A549 (cell line): ENCODE measurements around the gene AREL1. TPM values are rescaled to one million over a fixed set of nuclear protein-coding genes. Genes with fewer than 3 reads are reported as not detected.

ENCODE experiments used
- ATAC-seq, 2 experiments: fragments of 200-7000 bp in 1 of 2; fragments of >200 bp in 1 of 2; cut with Nextera tagmentation in 1 of 2; cut with Tn5 transposase in 1 of 2; 3 replicates each; pipeline versions ENCODE4 v1.8.0 to v1.9.1; 2018 to 2020; ENCODE audit warnings: mild to moderate bottlenecking in 1 of 2, moderate library complexity in 1 of 2
- CTCF ChIA-PET: fragments of 300-600 bp; sonication (Branson Sonifier 250); formaldehyde crosslinking; extraction: SDS; loops from one replicate; lab custom pipeline; 2021; ENCODE audit warnings: antibody characterized with exemption, inconsistent platforms; lab: Yijun Ruan, JAX
- POLR2A ChIA-PET: fragments of 350-600 bp; formaldehyde crosslinking; extraction: SDS; loops from one replicate; lab custom pipeline; 2021; ENCODE audit warnings: antibody characterized with exemption, inconsistent platforms; lab: Yijun Ruan, JAX
- DNase-seq, 2 experiments: peaks; one replicate each; pipeline versions ENCODE4 v3.0.0 to v3.0.0-alpha.2; 2011 to 2016; ENCODE audit warnings: low read depth in 1 of 2, low spot score in 1 of 2
- FAIRE-seq: peaks from 2 replicates; lab custom pipeline; 2011; peaks lifted over from hg19 to GRCh38; lab: Jason Lieb, UNC
- H3K27ac ChIP-seq, 2 experiments: fragments of >200 bp; sonication (Bioruptor Twin); formaldehyde crosslinking; 3 replicates each; pipeline ENCODE4 v1.5.1; 2016 to 2017
- H3K4me1 ChIP-seq: fragments of >200 bp; sonication (Bioruptor Twin); formaldehyde crosslinking; 3 replicates; pipeline ENCODE4 v1.6.1; 2016
- H3K4me2 ChIP-seq: fragments of >200 bp; sonication (Bioruptor Twin); formaldehyde crosslinking; 3 replicates; pipeline ENCODE4 v1.6.1; 2016
- H3K4me3 ChIP-seq: fragments of >200 bp; sonication (Bioruptor Twin); formaldehyde crosslinking; 3 replicates; pipeline ENCODE4 v1.5.1; 2016
- H3K9me3 ChIP-seq: fragments of >200 bp; sonication (Bioruptor Twin); formaldehyde crosslinking; 3 replicates; pipeline ENCODE4 v1.6.1; 2016
- CBX2 ChIP-seq: fragments of 200-600 bp; sonication (generic); IDR thresholded peaks from 2 replicates; pipeline ENCODE4 v1.6.1; 2016; ENCODE audit warnings: low read depth, mild to moderate bottlenecking, borderline replicate concordance
- CEBPB ChIP-seq, 2 experiments: fragments of >200 bp in 1 of 2; sonication (Bioruptor Twin) in 1 of 2; formaldehyde crosslinking in 1 of 2; IDR thresholded peaks; 2 replicates each; pipeline ENCODE4 v1.6.1; 2012 to 2016
- EHMT2 ChIP-seq: fragments of 200-600 bp; sonication (generic); IDR thresholded peaks from 2 replicates; pipeline ENCODE4 v1.6.1; 2016; ENCODE audit warnings: antibody characterized with exemption, low read depth, mild to moderate bottlenecking, moderate library complexity
- ELK1 ChIP-seq: fragments of 150-350 bp; IDR thresholded peaks from 2 replicates; pipeline ENCODE4 v1.6.1; 2014; ENCODE audit warnings: low read depth, mild to moderate bottlenecking, low read length
- FOSB ChIP-seq: fragments of 250-450 bp; sonication (Bioruptor Pico); IDR thresholded peaks from 2 replicates; pipeline ENCODE4 v1.5.0; 2020; ENCODE audit warnings: mild to moderate bottlenecking, moderate library complexity
- HEYL ChIP-seq: fragments of 250-450 bp; sonication (Bioruptor Pico); IDR thresholded peaks from 2 replicates; pipeline ENCODE4 v1.8.0; 2021; ENCODE audit warnings: mild to moderate bottlenecking, moderate library complexity
- HMGXB4 ChIP-seq: fragments of 250-450 bp; sonication (Bioruptor Pico); IDR thresholded peaks from 2 replicates; pipeline ENCODE4 v1.5.0; 2021; ENCODE audit warnings: mild to moderate bottlenecking, moderate library complexity, borderline replicate concordance
- HOXB13 ChIP-seq: fragments of 250-450 bp; sonication (Bioruptor Pico); IDR thresholded peaks from 2 replicates; pipeline ENCODE4 v1.5.0; 2020; ENCODE audit warnings: low read depth, mild to moderate bottlenecking, moderate library complexity
- JUN ChIP-seq, 2 experiments: fragments of >200 bp; sonication (Bioruptor Twin); formaldehyde crosslinking; IDR thresholded peaks; 2 replicates in 1 of 2; 3 replicates in 1 of 2; pipeline ENCODE4 v1.6.1; 2016 to 2017
- JUNB ChIP-seq: fragments of >200 bp; sonication (Bioruptor Twin); formaldehyde crosslinking; IDR thresholded peaks from 2 replicates; pipeline ENCODE4 v1.6.1; 2016
- KDM5A ChIP-seq: fragments of 200-600 bp; sonication (generic); IDR thresholded peaks from 2 replicates; pipeline ENCODE4 v1.6.1; 2016; ENCODE audit warnings: antibody characterized with exemption, mild to moderate bottlenecking
- MAFK ChIP-seq: fragments of 450-650 bp; IDR thresholded peaks from 2 replicates; pipeline ENCODE4 v1.6.1; 2014; ENCODE audit not compliant: partially characterized antibody
- NPAS2 ChIP-seq: fragments of 250-450 bp; sonication (Bioruptor Pico); IDR thresholded peaks from 2 replicates; pipeline ENCODE4 v1.8.0; 2022; ENCODE audit warnings: mild to moderate bottlenecking, moderate library complexity, borderline replicate concordance
- PHF8 ChIP-seq: fragments of 200-600 bp; sonication (generic); IDR thresholded peaks from 2 replicates; pipeline ENCODE4 v1.6.1; 2016; ENCODE audit warnings: low read depth, mild to moderate bottlenecking, antibody characterized with exemption, moderate library complexity, borderline replicate concordance
- POLR2A ChIP-seq: IDR thresholded peaks from 2 replicates; pipeline ENCODE4 v1.6.1; 2012; ENCODE audit warnings: mild to moderate bottlenecking, low read length
- POLR2AphosphoS2 ChIP-seq: conservative IDR thresholded peaks from 2 replicates; pipeline ENCODE4 v1.6.1; 2012; ENCODE audit warnings: low read length, improper control_type of control experiment, inconsistent platforms
- RAD21 ChIP-seq, 2 experiments: fragments of >200 bp in 1 of 2; sonication (Bioruptor Twin) in 1 of 2; formaldehyde crosslinking in 1 of 2; IDR thresholded peaks in 1 of 2; conservative IDR thresholded peaks in 1 of 2; 2 replicates in 1 of 2; 3 replicates in 1 of 2; pipeline ENCODE4 v1.6.1; 2012 to 2018; ENCODE audit warnings: inconsistent platforms in 1 of 2
- RARB ChIP-seq: fragments of 250-450 bp; sonication (Bioruptor Pico); IDR thresholded peaks from 2 replicates; pipeline ENCODE4 v1.8.0; 2021; ENCODE audit warnings: mild to moderate bottlenecking, moderate library complexity
- RCOR1 ChIP-seq: fragments of 150-350 bp; IDR thresholded peaks from 2 replicates; pipeline ENCODE4 v1.6.1; 2014; ENCODE audit warnings: antibody characterized with exemption, low read length, low read depth
- RFX5 ChIP-seq: fragments of 450-650 bp; IDR thresholded peaks from 2 replicates; pipeline ENCODE4 v1.7.1; 2014; ENCODE audit warnings: antibody characterized with exemption, mild to moderate bottlenecking, moderate library complexity
- RNF2 ChIP-seq: fragments of 200-600 bp; sonication (generic); IDR thresholded peaks from 2 replicates; pipeline ENCODE4 v1.6.1; 2016; ENCODE audit warnings: low read depth, mild to moderate bottlenecking, antibody characterized with exemption, moderate library complexity, borderline replicate concordance
- ZFP36 ChIP-seq: fragments of 450-650 bp; IDR thresholded peaks from 2 replicates; pipeline ENCODE4 v1.6.1; 2014; ENCODE audit warnings: borderline replicate concordance; ENCODE audit not compliant: partially characterized antibody
- ZNF302 ChIP-seq: fragments of 250-450 bp; sonication (Bioruptor Pico); IDR thresholded peaks from 2 replicates; pipeline ENCODE4 v1.9.0; 2021; ENCODE audit warnings: inconsistent platforms, mild to moderate bottlenecking, moderate library complexity
- ZSCAN20 ChIP-seq: fragments of 250-450 bp; sonication (Bioruptor Pico); IDR thresholded peaks from 2 replicates; pipeline ENCODE4 v1.8.0; 2022; ENCODE audit warnings: mild to moderate bottlenecking, moderate library complexity
- WGBS: methylation state at CpG from one replicate; pipeline ENCODE4 v1.1.6; 2017; ENCODE audit errors: missing lambda C conversion rate; 5-methylcytosine and 5-hydroxymethylcytosine counted together
- polyA plus RNA-seq, 4 experiments: library from polyadenylated mRNA; depleted of rRNA in 3 of 4; stranded (reverse); fragments of >200 nt; fragmentation: RNase III in 1 of 4; extraction: RNeasy Plus Mini Kit Qiagen cat#74134 plus additional on column Dnase treatment in 1 of 4; gene quantifications; 2 replicates in 3 of 4; 3 replicates in 1 of 4; pipeline ENCODE4 v1.2.3, GENCODE V29; 2011 to 2017

Gene AREL1
- polyA plus RNA-seq, 2 of the 4 experiments (the other 2 are of a cell fraction) = 27.5 to 48.6 TPM

GRCh38 chr14:74671789-74672188 lies 41.1 kb downstream of the AREL1 start:
- TF ChIP-seq RARB (CRISPR knock-in tag) = no peak
- TF ChIP-seq CEBPB (IDR thresholded peaks at IDR 0.05) = no peak
- no peak for TF ChIP-seq HOXB13 (CRISPR knock-in tag)
- TF ChIP-seq CBX2 = no peak
- TF ChIP-seq EHMT2 = no peak
- no peak for TF ChIP-seq RFX5
- H3K4me3 ChIP-seq = no peak overlapping the region
- peak overlapping the region; percentile 9; the same call in 2 of the 3 replicates for H3K4me2 ChIP-seq
- ChIA-PET CTCF (interaction anchor here (1.0 to 1.5 kb wide), 2 partner anchors 17 to 56 kb away, joined by 3 read pairs; no protein-coding TSS in a partner anchor), POLR2A (interaction anchor here (0.5 kb wide), 1 partner anchor 102 kb away, joined by 3 read pairs; no protein-coding TSS in a partner anchor)
- no peak for DNase-seq
- H3K4me1 ChIP-seq = peaks cover 9% of the 10 kb centered on the region
- no peaks in the 10 kb centered on the region for H3K9me3 ChIP-seq
- 0 out of 6 replicates have a peak overlapping the region, but pooled peaks of 1 of the 2 experiments have one; percentile 35 for H3K27ac ChIP-seq
- FAIRE-seq = no peak
- 55% methylated on average over 4 of the region's 4 CpGs for WGBS
- ATAC-seq = peak in 1 of 2 experiments; percentile 65; a peak in 3 of 6 replicates

GRCh38 chr14:74670726-74671411 lies 42.0 kb downstream of the AREL1 start:
- no peak for FAIRE-seq
- ChIA-PET POLR2A (interaction anchor here (0.5 kb wide), 1 partner anchor 103 kb away, joined by 3 read pairs; no protein-coding TSS in a partner anchor), CTCF (interaction anchor here (0.6 to 1.6 kb wide), 7 partner anchors 12 to 409 kb away, joined by 3 to 5 read pairs (median 3); no protein-coding TSS in a partner anchor)
- no peak overlapping the region for H3K4me2 ChIP-seq
- no peaks in the 10 kb centered on the region for H3K9me3 ChIP-seq
- 89% methylated on average over 9 of the region's 9 CpGs for WGBS
- no peak overlapping the region for H3K27ac ChIP-seq
- no peak overlapping the region for H3K4me3 ChIP-seq
- no peak for DNase-seq
- H3K4me1 ChIP-seq = peaks cover 9% of the 10 kb centered on the region
- no peak for ATAC-seq
- TF ChIP-seq FOSB (CRISPR knock-in tag) (no peak), POLR2AphosphoS2 (no peak), RARB (CRISPR knock-in tag) (no peak), NPAS2 (no peak), ZSCAN20 (CRISPR knock-in tag) (no peak), POLR2A (no peak), RNF2 (no peak), MAFK (no peak), PHF8 (no peak), JUNB (no peak), HEYL (CRISPR knock-in tag) (no peak), ZFP36 (no peak), ELK1 (no peak), RCOR1 (no peak), JUN (IDR thresholded peaks at IDR 0.05) (no peak), ZNF302 (CRISPR knock-in tag) (no peak), KDM5A (no peak), RAD21 (conservative IDR thresholded peaks at IDR 0.05 in 1 of 2, IDR thresholded peaks at IDR 0.05 in 1 of 2) (no peak), HMGXB4 (CRISPR knock-in tag) (no peak)
